ENCODE results near the gene FARS2. TPM values are rescaled to one million over a fixed set of nuclear protein-coding genes. Genes with fewer than 3 reads are reported as not detected.

The FARS2 gene
- total and polyA plus RNA-seq, 2 donors (not counting 1 experiment from before 2014, with no cell fraction given), result 11.0 to 18.5 TPM

GRCh38 chr6:5353971-5354370, 92.7 kb downstream of the FARS2 start:
- Histone ChIP-seq H3K4me1 (ENCODE audit: control insufficient read depth, extremely low read depth, insufficient read depth, low read length) (no peaks in the 10 kb centered on the region), H3K27me3 (ENCODE audit: control insufficient read depth, insufficient read depth, low read length) (no peaks in the 10 kb centered on the region), H3K4me3 (replicated peaks in 1 of 4; ENCODE audit: control extremely low read depth in 1 of 4, insufficient read depth in 1 of 4, low read depth in 3 of 4, low read length in 4 of 4) (no peak overlapping the region), H3K9me3 (ENCODE audit: control insufficient read depth, insufficient read depth, low read depth, low read length) (no peaks in the 10 kb centered on the region), H4K20me1 (ENCODE audit: control insufficient read depth, extremely low read depth, insufficient read depth, low read length) (no peaks in the 10 kb centered on the region), H3K4me2 (ENCODE audit: extremely low read depth, insufficient read depth, low read length) (no peak overlapping the region), H3K79me2 (ENCODE audit: control insufficient read depth, insufficient read depth, low read length) (no peaks in the 10 kb centered on the region), H3K9ac (ENCODE audit: insufficient read depth, low read length) (no peak overlapping the region), H2AFZ (ENCODE audit: low read length) (no peak overlapping the region), H3K27ac (ENCODE audit: insufficient read depth, low read length) (no peak overlapping the region), H3K36me3 (ENCODE audit: control insufficient read depth, insufficient read depth, low read length) (no peaks in the 10 kb centered on the region)
- DNase-seq (ENCODE audit: low read depth in 2 of 2), result no peak
- no peak for TF ChIP-seq EZH2 (IDR thresholded peaks at IDR 0.05; ENCODE audit: low read length, missing control alignments)
- TF ChIP-seq, protein P1, sequence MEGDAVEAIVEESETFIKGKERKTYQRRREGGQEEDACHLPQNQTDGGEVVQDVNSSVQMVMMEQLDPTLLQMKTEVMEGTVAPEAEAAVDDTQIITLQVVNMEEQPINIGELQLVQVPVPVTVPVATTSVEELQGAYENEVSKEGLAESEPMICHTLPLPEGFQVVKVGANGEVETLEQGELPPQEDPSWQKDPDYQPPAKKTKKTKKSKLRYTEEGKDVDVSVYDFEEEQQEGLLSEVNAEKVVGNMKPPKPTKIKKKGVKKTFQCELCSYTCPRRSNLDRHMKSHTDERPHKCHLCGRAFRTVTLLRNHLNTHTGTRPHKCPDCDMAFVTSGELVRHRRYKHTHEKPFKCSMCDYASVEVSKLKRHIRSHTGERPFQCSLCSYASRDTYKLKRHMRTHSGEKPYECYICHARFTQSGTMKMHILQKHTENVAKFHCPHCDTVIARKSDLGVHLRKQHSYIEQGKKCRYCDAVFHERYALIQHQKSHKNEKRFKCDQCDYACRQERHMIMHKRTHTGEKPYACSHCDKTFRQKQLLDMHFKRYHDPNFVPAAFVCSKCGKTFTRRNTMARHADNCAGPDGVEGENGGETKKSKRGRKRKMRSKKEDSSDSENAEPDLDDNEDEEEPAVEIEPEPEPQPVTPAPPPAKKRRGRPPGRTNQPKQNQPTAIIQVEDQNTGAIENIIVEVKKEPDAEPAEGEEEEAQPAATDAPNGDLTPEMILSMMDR (conservative IDR thresholded peaks at IDR 0.05 in 1 of 2, IDR thresholded peaks at IDR 0.05 in 1 of 2; ENCODE audit: low read depth in 1 of 2, low read length in 2 of 2), result no peak

DNA sequence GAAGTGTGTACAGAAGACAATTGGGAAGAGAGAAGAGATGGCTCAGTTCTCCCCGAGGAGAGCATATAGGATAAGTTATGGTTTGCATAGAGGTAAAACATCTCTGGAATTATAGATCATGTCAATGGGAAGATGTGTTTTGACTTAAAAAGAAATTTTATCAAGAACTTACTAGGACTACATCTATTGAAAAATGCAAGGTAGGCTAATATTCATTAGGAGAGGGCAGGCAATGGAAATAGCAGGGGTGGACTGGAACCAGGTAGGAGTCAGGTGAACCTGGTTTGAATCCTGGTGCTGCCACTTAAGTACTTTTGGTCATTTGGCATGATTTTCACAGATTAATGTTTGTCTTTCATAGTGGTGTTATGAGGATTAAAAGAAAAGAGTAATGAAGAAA, 96.2 kb downstream of the FARS2 start:
- no peaks in the 10 kb centered on the region for H3K9me3 ChIP-seq (ENCODE audit: control insufficient read depth, insufficient read depth, low read depth, low read length)
- H3K4me3 ChIP-seq (replicated peaks in 1 of 4; ENCODE audit: control extremely low read depth in 1 of 4, insufficient read depth in 1 of 4, low read depth in 3 of 4, low read length in 4 of 4), result no peak overlapping the region
- H3K9ac ChIP-seq (ENCODE audit: insufficient read depth, low read length), result no peak overlapping the region
- no peaks in the 10 kb centered on the region for H3K79me2 ChIP-seq (ENCODE audit: control insufficient read depth, insufficient read depth, low read length)
- no peak for DNase-seq (ENCODE audit: low read depth in 2 of 2)
- TF ChIP-seq EZH2 (IDR thresholded peaks at IDR 0.05; ENCODE audit: low read length, missing control alignments), result no peak
- TF ChIP-seq, protein P1 (conservative IDR thresholded peaks at IDR 0.05 in 1 of 2, IDR thresholded peaks at IDR 0.05 in 1 of 2; ENCODE audit: low read depth in 1 of 2, low read length in 2 of 2), result no peak
- no peak overlapping the region for H2AFZ ChIP-seq (ENCODE audit: low read length)
- H3K36me3 ChIP-seq (ENCODE audit: control insufficient read depth, insufficient read depth, low read length), result no peaks in the 10 kb centered on the region
- no peak overlapping the region for H3K27ac ChIP-seq (ENCODE audit: insufficient read depth, low read length)
- H4K20me1 ChIP-seq (ENCODE audit: control insufficient read depth, extremely low read depth, insufficient read depth, low read length), result no peaks in the 10 kb centered on the region
- no peaks in the 10 kb centered on the region for H3K27me3 ChIP-seq (ENCODE audit: control insufficient read depth, insufficient read depth, low read length)
- no peaks in the 10 kb centered on the region for H3K4me1 ChIP-seq (ENCODE audit: control insufficient read depth, extremely low read depth, insufficient read depth, low read length)
- H3K4me2 ChIP-seq (ENCODE audit: extremely low read depth, insufficient read depth, low read length), result no peak overlapping the region

GRCh38 chr6:5359417-5359816, 98.1 kb downstream of the FARS2 start:
- TF ChIP-seq EZH2 (IDR thresholded peaks at IDR 0.05; ENCODE audit: low read length, missing control alignments), result no peak
- TF ChIP-seq, protein P1 (conservative IDR thresholded peaks at IDR 0.05 in 1 of 2, IDR thresholded peaks at IDR 0.05 in 1 of 2; ENCODE audit: low read depth in 1 of 2, low read length in 2 of 2), result no peak
- no peaks in the 10 kb centered on the region for H3K4me1 ChIP-seq (ENCODE audit: control insufficient read depth, extremely low read depth, insufficient read depth, low read length)

More at GRCh38 chr6:5359417-5359816, 98.1 kb downstream of the FARS2 start:
- H3K4me3 ChIP-seq (replicated peaks in 1 of 4; ENCODE audit: control extremely low read depth in 1 of 4, insufficient read depth in 1 of 4, low read depth in 3 of 4, low read length in 4 of 4), result no peak overlapping the region
- H3K27me3 ChIP-seq (ENCODE audit: control insufficient read depth, insufficient read depth, low read length), result no peaks in the 10 kb centered on the region
- H2AFZ ChIP-seq (ENCODE audit: low read length), result no peak overlapping the region
- no peaks in the 10 kb centered on the region for H3K9me3 ChIP-seq (ENCODE audit: control insufficient read depth, insufficient read depth, low read depth, low read length)
- H3K9ac ChIP-seq (ENCODE audit: insufficient read depth, low read length), result no peak overlapping the region
- no peak for DNase-seq (ENCODE audit: low read depth in 2 of 2)
- H3K79me2 ChIP-seq (ENCODE audit: control insufficient read depth, insufficient read depth, low read length), result no peaks in the 10 kb centered on the region
- H3K36me3 ChIP-seq (ENCODE audit: control insufficient read depth, insufficient read depth, low read length), result no peaks in the 10 kb centered on the region
- no peaks in the 10 kb centered on the region for H4K20me1 ChIP-seq (ENCODE audit: control insufficient read depth, extremely low read depth, insufficient read depth, low read length)
- no peak overlapping the region for H3K4me2 ChIP-seq (ENCODE audit: extremely low read depth, insufficient read depth, low read length)
- no peak overlapping the region for H3K27ac ChIP-seq (ENCODE audit: insufficient read depth, low read length)

Measured in fibroblast of lung (primary cell).